Left colon (tissue), 2 donors: ENCODE results near the gene GABBR1. TPM values are rescaled to one million over a fixed set of nuclear protein-coding genes. Genes with fewer than 3 reads are reported as not detected.
A peak's percentile ranks its signal among the peaks of the same experiment; 100 is the strongest.

Experiments
- ATAC-seq: fragments of 200-7000 bp; cut with Tn5 transposase; one replicate; pipeline ENCODE4 v1.9.1; 2020; ENCODE audit warnings: mild to moderate bottlenecking, moderate library complexity
- DNase-seq, 2 donors: peaks; one replicate each; pipeline ENCODE4 v3.0.0-alpha.2; 2020
- intact Hi-C, 2 donors: fragments of 100-400 bp; cut with DNase I in 1 of 2; cut with micrococcal nuclease in 1 of 2; formaldehyde crosslinking; loops; one replicate each; pipeline versions ENCODE4 v1.11.2 to v1.14.0; 2022; cut with DNase I, micrococcal nuclease
- total RNA-seq, 2 donors: library from RNA; stranded (reverse); fragmentation: NEBNext Ultra II Directional; extraction: Animal tissue kit (Norgen Biotek cat#: 25700); gene quantifications; one replicate each; pipeline ENCODE4 v1.2.1, GENCODE V29; 2021
- donor health status: DM: no; HTN: no; CAD: no.
- donor health status: DM: yes; HTN: yes; CAD: no.

GABBR1 gene
- total RNA-seq, 2 donors from 2014 or later: 16.7 to 21.8 TPM

- intact Hi-C loops: no loop called here
- peak; percentile 61 for ATAC-seq
- DNase-seq: no peak
Observed at GRCh38 chr6:29552512-29553051, 80.4 kb downstream of the GABBR1 start.

GRCh38 chr6:29547573-29547972, 85.4 kb downstream of the GABBR1 start:
- intact Hi-C loops: no loop called here
- DNase-seq (no peak), ATAC-seq (no peak)

DNA sequence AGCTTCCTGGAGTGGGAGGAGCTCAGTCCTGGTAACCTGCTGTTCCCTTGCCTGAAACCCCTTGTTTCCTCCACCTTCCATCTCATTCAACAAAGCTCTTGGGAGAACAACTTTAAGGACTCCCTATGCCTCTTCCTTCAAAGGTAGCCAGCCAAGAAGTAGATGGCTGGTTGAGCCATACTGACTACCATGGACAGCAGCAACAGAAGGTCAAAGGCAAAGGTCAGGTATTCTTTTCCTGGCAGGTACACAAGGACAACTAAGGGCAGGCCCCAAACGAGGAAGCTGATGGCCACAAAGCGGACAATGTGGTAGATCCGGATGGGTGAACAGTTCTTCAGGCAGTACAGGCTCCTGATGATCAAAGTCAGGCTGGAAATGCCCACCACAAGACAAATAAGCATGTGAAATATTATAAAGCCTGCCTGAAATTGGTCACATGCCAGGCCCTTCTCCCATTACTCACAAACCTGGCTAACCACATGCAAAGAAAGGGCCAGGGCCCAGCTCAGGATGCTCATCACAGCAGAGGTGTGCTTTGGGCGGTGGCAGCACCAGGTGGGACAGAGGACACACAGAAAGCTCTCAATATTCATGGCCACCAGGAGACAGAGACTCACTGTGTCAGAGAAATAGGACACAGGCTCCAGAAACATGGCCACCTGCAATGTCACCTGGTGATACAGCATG, 95.1 kb downstream of the GABBR1 start:
- ATAC-seq: no peak
- DNase-seq: no peak
- intact Hi-C loops: no loop called here

DNA sequence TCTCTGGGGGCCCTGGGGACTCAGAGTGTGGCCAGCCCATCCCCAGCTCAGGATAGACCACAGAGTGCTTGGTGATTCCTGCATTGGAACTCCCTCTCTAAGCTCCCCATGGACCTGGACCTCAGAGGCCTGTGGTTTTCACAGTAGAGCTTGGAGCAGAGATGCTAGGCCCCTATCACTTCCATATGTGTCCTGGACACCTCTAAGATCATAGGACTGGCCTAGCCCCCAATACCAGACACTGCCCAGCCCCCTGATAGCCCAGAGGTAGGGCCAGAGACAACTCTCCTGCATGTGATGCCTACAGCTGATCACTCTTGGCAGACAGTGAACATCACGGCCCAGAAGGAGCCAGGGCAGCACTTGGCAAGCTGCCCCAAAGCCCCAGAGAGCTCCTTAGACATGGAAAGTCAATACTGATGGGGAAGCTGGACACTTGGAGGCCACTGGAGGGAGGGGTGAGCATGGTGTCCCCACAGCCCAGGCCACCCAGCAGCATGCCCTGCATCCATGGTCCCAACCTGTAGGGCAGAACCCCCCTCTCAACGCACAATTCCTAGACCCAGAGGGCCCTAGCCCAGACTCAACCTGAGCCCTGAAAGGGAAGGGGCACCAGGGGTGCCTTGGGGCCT, 100.5 kb downstream of the GABBR1 start:
- ATAC-seq (no peak), DNase-seq (no peak)
- intact Hi-C loops: no loop called here

GRCh38 chr6:29531668-29532067, 101.3 kb downstream of the GABBR1 start:
- intact Hi-C loops: no loop called here
- DNase-seq (no peak), ATAC-seq (no peak)

DNA sequence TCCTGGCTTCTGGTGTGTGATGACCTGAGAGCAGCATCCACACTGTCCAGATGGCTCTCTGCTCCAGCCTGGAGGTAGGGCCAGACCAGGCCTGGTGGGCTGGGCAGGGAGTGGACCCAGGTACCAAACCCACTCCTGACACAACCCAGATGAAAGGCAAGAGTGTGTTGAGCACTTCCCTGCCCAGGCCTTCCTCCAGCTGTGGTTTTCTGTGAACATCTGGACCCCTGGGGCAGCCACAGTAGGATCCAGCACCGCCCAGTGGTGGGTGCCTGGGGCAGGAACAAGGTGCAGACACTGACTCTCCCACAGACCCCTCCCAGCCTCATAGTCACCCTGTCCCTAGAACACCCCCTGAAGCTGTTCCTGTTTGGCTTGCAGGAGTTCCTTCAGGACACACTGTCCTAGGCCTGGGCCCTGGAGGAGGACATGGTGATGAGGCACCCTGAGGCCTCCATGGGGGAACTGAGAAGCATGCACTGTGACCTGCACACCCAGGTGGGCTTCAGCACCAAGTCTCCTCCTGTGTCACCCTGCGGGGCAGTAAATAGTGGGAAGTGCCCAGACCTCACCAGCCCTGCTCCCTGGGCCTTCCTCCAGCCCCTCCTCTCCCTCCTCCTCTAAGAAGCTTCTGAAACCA, 102.2 kb downstream of the GABBR1 start:
- intact Hi-C loops: no loop called here
- DNase-seq: no peak

DNA sequence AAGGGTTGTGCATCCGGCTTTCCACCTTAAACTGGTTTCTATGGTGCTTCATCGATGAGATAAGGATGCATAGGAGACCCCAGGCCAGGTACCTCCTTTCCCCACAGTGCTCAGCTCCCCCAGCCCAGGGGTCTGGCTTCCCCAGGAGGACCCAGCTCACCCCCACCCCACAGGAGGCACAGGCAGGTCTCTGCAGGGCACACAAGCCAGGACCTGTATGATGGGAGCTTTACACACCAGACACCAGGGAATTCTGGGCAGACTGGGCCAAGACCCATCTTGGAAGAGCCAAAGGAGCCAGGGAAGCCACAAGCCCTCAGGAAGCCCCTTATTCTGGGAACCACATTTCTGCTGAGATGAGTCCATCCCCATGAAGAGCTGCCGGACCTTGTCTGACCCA, 103.0 kb downstream of the GABBR1 start:
- ATAC-seq (no peak), DNase-seq (no peak)
- intact Hi-C loops: no loop called here

More for the DNA sequence above, 102.2 kb downstream of the GABBR1 start:
- ATAC-seq: no peak

DNA sequence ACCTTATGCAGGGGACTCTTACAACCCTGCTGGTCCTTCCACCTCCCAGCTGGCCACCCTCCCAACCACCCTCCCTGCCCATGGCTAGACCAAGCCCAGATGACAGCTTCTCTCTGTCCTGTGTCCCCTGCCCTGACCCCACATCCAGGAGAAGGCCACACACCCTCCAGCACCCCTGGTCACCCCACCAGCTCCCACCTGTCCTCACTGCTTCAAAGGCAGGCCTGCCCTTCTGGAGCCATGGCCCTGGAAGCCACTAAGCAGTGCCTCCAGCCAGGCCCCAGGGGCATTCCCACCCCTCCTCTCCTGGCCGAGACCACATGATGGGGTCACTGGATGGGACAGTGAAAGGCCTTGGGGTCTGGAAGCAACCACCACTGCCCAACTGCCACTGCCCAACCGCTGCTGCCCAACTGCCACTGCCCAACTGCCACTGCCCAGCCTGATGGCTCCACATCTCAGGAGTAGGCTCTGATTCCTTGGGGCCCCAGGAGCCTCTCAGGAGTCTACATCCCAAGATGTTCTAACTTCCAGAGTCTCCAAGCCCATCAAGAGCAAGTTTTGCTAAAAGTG, 103.9 kb downstream of the GABBR1 start:
- intact Hi-C loops: no loop called here
- no peak for ATAC-seq
- DNase-seq: no peak

DNA sequence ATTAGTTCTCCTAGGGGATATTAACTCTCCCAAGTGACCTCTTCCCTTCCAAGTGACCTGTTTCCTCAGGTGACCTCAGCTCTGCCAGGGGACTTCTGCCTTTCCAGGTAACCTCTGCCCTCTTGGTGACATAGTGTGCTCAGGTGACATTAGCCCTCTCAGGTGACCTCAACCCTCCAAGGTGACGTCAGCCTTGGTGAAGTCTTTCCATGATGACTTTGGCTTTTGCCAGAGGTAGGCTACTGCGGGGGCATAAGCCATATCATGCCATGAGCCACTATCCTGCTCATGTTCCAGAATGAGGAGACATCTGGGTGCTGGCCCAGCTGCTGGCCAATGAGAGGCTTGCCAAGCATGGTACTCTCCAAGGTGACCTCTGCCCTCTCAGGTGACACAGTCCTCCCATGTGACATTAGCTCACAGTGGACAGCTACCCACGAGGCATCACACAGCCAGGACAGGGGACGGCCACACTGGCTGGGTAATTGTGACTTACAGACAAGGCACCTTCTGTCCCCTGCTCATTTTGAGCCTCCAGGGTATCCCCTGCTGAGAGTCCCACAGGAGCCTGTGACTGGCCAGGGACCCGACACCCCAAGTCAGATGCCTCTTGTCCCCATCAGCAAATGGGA, 104.6 kb downstream of the GABBR1 start:
- ATAC-seq (no peak), DNase-seq (no peak)
- intact Hi-C loops: no loop called here

- intact Hi-C loops: no loop called here
- DNase-seq: no peak
Observed at GRCh38 chr6:29527564-29527963, 105.4 kb downstream of the GABBR1 start.

GRCh38 chr6:29527126-29527525, 105.9 kb downstream of the GABBR1 start:
- intact Hi-C loops: no loop called here
- DNase-seq (no peak), ATAC-seq (no peak)

More at GRCh38 chr6:29527564-29527963, 105.4 kb downstream of the GABBR1 start:
- no peak for ATAC-seq

GRCh38 chr6:29525311-29525639, 107.7 kb downstream of the GABBR1 start:
- ATAC-seq (no peak), DNase-seq (no peak)
- intact Hi-C loops: no loop called here

DNA sequence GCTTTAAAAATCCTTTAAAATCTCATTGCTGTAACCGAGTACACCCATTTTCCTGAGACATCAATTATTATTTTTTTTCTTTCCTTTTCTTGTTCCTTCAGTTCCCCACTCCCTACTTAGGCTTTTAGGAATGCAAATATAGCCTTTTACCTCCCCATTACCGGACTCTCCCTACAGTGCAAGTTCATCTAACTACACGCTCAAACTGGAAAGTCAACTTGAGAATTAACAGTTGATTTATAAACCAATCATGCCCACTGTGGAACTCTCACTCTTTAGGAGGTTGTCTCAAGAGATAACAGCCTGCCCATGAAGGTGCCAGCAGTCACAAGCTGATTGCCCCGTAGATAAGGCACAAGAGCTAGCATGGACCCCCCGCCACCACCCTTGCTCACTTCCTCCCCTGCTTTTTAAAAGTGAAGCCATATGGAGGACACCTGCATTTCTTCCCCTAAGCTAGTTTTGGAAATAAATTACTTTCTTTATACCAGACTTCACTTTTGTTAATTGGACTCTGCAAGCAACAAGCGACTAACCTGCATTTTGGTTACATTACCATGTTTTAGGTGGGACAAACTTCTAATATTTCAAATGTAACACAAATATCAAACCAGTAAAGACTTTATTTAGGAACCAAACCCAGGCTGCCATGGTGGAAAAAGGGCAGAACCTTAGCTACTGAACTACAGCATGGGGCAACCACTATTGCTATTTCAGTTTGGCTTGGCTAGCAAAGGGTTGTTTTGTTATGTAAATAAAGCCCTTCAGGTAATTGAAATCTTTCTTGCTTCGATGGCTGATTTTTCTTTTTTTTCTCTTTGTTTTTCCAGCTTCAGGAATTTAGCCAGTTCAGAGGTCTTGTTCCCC, 108.3 kb downstream of the GABBR1 start:
- intact Hi-C loops: no loop called here
- ATAC-seq: no peak
- DNase-seq: no peak

DNA sequence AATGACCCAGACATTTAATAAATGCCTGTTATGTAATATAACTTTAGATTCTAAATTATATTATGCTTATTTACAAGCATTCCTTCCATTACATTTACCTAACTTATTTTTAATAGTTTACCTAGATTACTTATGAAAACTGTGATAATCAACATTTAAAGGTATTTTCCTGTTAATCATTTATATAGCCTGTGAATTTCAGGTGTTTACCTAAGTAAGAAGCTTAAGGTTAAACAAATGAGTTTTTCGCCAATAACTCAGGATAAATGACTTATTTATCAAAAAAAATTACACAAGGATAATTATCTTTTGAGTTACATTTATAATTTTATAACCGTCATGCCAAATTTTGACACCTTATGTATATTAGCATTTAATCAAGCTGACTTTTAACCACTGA, 108.9 kb downstream of the GABBR1 start:
- no peak for ATAC-seq
- intact Hi-C loops: no loop called here
- DNase-seq: no peak

- ATAC-seq (no peak), DNase-seq (no peak)
- intact Hi-C loops: no loop called here
Observed at GRCh38 chr6:29522227-29522626, 110.8 kb downstream of the GABBR1 start.

DNA sequence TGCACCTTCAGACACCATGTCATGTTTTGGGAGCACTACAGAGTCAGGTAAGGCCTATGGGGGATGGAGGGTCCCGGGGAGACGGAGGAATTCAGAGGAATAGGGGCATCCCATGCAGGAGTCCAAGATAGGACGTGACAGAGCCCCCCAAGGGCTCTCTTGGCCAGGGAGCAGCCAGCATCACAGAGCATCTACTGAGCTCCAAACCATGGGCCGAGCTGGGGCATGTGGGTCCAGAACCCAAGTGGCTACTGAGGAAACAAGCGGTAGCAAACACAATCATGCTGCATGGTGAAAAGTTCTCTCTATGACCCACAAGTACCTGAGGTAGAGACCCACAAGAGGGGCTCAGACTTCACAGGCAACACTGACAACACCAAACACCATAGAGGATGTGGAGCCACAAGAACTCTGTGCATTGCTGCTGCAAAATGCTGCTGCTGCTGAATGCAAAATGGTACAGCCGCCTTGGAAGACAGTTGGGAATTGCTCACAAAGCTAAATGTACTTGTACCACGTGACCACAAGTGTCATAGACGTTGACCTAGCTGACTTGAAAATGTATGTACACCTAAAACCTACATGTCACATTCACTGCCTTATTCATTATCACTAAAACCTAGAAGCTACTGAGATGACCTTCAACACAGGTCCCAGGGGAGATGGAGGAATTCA, 111.8 kb downstream of the GABBR1 start:
- intact Hi-C loops: no loop called here
- DNase-seq (no peak), ATAC-seq (no peak)

DNA sequence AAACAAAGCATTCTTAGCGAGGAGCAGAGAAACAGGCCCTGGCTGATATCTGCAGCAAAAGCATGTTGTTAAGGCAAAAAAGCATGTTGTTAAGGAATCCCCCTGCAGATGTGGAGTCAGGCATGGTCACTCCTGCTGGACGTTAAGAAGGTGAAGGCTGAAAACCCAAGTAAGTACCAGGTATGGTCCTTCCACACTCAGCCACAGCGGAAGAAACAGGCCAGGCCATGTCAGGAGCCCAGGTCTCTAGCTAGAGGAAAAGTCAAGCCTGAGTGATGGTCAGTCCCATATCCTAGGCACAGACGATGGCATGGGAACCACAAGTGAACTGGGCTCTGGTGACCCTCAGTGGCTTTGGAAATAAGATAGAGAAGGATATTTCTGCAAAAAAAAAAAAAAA, 112.8 kb downstream of the GABBR1 start:
- intact Hi-C loops: no loop called here
- DNase-seq: no peak
- no peak for ATAC-seq
